SH-SY5Y (cell line): ENCODE results near the gene OAS2.

Experiments
- GATA2 ChIP-seq: IDR thresholded peaks from 2 replicates; pipeline ENCODE4 v1.6.1; 2011; ENCODE audit warnings: mild to moderate bottlenecking, low read depth, low read length
- GATA3 ChIP-seq: IDR thresholded peaks from 2 replicates; pipeline ENCODE4 v1.6.1; 2011; ENCODE audit warnings: low read depth, mild to moderate bottlenecking, low read length, moderate library complexity

GRCh38 chr12:112930350-112930749 lies 48.0 kb upstream of the OAS2 start:
- no peak for TF ChIP-seq GATA2
- TF ChIP-seq GATA3, result no peak
